HUDEP-2 (cell line): ENCODE results near the gene PRDX6.
"Not testable (repeated sequence)": the region's sequence is repeated elsewhere in the genome, so short reads cannot be mapped to it uniquely, and the experiment has no call there.

Source experiments
- DNase-seq, 76 experiments: peaks; one replicate each; lab custom pipeline; 2025; ENCODE audit not compliant: unreplicated experiment in 76 of 76; lab: John Stamatoyannopoulos, UW

PRDX6 gene

GRCh38 chr1:173464185-173464584 is 12.9 kb upstream of the PRDX6 start:
- DNase-seq = not testable (repeated sequence)

DNA sequence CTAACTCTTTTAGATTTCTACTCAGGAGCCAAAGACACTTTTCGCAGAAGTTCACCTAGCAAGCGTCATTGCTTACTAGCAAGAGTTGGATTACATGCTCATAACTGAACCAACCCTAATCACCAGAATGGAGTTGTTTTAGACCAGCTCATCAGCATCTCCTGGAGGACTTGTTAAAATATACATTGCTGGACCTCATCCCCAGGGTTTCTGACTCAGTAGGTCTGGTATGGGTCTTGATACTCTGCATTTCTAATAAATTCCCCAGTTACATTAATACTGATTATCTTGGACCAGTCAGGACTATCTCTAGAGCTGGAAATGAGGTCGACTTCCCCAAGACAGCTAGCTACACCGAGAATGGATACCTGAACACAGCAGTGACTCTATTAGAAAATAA is 9.7 kb upstream of the PRDX6 start:
- no peak for DNase-seq

DNA sequence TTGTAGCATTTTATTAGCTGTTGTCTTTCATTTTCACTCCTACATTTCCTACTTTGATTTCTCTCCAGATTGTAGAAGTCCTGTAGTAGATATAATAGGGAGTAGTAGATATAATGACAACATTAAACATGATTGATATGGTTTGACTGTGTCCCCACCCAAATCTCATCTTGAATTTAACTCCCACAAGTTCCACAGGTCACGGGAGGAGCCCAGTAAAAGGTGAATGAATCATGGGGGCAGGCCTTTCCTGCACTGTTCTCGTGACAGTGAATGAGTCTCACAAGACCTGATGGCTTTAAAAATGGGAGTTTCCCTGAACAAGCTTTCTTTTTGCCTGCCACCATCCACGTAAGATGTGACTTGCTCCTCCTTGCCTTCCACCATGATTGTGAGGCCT is 7.5 kb upstream of the PRDX6 start:
- DNase-seq = no peak

DNA sequence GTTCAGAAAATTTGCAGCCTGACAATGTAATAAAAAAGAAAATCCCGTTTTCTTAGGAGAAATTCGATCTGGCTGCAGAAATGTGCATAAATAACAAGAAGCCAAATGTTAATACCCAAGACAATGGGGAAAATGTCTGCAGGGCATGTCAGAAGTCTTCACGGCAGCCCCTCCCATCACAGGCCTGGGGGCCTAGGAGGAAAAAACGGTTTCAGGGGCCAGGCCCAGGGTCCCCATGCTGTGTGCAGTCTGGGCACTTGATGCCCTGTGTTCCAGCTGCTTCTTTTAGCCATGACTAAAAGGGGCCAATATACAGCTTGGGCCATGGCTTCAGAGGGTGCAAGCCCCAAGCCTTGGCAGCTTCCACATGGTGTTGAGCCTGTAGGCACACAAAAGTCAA is 6.5 kb upstream of the PRDX6 start:
- DNase-seq = no peak

DNA sequence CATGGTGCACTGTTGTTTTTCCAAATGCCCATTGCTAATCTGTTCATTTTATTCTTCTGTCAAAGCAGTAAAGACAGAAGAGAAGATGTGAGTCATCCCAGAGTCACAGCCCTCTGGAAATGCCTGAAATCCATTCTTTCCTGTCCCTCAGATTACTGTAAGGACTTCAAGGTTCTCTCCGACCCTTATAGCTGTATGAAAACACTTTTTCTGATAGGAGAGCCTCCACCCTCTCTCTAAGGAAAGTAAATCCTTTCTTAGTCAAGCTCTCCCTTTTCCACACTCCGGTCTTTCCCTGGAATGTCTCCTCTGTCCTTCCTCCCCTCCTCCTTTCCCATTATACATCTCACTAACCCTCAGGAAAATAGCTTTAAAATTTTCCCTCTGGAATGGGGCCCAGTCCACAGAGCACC is 3.5 kb upstream of the PRDX6 start:
- DNase-seq = no peak

GRCh38 chr1:173474097-173474779 is 2.9 kb upstream of the PRDX6 start:
- DNase-seq = no peak

- not testable (repeated sequence) for DNase-seq
Measured at GRCh38 chr1:173474780-173475421, 2.2 kb upstream of the PRDX6 start.

DNA sequence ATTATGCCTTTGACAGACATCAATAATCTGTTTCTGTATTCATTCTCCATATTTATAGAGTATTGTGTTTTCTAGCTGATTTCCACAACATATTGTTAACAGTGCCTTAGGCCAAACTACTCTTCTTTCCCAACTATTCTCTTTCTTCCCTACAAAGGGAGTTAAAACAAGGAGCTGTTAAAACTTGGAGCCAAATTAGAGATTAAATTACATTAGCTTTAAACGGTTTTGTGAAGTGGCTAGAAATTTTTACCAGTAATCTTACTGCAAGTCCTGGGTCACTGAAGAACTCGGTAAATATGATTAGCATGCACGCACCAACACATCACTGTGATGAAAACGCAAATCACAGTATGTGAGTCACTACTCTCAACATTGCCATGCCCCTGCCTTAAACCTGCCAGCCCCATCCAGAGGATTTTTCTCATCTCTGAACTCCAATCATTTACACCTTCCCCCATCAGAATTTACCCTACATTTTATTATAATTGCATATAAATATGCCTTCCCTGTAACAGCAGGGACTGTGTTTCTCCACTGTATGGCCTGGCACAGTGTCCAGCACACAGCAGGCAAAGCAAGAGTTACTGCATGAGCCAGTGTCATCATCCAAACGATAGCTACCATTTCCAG is 1.5 kb upstream of the PRDX6 start:
- no peak for DNase-seq

DNA sequence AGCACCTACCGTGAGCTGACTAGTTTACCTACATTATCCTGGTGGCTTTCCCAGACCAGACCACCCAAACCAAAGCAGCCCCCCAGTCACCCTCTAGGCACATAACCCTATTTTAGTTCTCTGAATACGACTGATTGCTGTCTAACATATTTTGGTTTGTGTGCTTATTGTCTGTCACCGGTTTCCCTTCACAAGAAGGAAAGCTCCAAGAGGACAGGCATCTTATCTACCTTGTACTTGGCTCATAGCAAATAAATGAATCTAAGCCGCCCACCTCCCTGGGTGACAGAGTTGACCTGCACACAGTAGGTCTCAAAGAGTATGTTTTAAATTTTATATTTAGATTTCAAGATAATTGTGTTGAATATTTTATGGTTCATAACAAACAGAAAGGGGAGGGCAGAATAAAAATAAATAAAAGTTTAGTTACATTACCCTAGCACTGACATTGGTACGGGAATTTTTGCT is 904 bp upstream of the PRDX6 start:
- no peak for DNase-seq

DNA sequence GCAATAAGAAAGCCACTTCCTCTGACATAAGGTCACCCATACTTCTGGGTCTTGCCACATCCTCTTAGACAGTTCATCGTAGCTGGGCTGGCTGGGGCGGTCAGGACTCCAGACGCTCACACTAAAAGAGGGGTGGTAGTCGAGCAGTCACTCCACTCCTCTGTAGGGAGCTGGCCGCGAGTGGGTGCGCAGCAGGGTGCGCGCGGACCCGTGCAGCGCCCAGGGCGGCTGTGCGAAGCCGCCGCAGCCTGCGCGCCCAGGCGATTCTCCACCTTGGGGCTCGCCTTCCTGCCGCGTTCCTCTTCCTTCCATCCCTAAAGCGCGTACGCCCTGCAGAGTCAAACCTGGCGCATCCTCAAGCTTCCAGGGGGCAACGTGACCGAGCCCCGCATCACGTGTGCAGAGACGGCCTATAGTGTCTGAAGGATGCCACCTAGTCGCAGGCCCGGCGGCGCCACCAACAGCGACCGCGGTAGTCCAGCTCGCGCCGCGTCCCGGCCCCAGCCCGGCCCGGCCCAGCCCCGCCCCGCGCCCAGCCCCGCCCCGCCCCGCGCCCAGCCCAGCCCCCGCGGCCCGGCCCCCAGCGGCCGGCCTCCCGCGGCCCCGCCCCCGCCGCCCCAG is 360 bp upstream of the PRDX6 start:
- DNase-seq = peak in 74 of 76 experiments; percentile 50 to 97 (median 84)

- DNase-seq = peak in 15 of 76 experiments; percentile 3 to 34 (median 12)
Measured at GRCh38 chr1:173478094-173478674, 1.0 kb downstream of the PRDX6 start.

DNA sequence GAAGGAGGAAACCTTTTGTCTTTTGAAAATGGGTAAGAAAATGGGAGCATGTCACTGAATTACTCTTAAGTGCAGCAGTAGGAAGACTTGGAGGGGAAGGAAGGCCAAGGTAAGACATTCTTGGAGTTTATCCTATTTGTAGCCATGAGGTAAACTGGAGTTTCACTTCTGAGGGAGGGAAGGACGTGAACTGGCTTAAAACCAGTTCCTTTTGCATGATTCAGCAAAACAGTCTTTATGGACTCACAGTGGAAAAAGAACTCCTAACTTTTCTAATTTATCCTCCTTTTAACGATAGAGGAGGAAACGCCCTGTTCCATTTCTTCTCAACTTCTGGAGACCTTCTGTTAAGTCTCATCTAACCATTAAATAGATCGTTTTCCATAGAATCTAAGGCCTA is 2.5 kb downstream of the PRDX6 start:
- DNase-seq = no peak

- DNase-seq = no peak
Measured at GRCh38 chr1:173481195-173481772, 4.1 kb downstream of the PRDX6 start.

GRCh38 chr1:173482683-173483082 is 5.5 kb downstream of the PRDX6 start:
- DNase-seq = no peak

DNA sequence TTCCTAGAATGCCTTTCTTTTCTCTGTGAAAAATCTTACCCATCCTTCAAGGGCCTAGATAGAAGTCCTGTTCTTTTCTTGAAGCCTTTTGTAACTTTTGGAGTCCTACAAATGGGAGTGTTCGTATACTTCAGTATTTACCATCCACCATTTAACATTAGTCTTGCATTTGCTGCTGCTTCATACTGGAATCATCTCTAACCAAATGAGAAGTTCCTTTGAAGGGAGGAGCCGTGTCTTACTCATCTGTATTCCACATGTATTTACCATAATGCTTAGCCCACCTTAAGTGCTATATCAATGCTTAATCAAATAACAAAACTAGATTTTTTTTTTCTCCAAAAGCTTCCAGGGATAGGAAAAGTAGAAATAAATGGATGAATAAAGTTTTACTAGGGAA is 7.1 kb downstream of the PRDX6 start:
- no peak for DNase-seq

DNA sequence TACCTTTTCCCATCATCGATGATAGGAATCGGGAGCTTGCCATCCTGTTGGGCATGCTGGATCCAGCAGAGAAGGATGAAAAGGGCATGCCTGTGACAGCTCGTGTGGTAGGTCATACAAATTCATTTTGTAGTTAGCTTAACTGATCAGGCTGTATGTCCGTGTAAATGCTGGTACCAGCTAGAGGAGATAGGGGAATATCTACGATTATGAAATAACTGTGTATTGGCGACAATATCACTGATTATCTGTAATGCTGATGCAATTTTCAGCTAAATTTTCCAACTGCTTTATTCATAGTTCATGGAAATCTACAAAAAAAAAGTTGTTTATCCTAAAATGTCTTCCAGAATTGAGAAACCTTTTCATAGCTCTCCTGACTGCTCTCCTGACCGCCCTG is 8.3 kb downstream of the PRDX6 start:
- no peak for DNase-seq

GRCh38 chr1:173488001-173488400 is 10.9 kb downstream of the PRDX6 start:
- DNase-seq = no peak

- peak in 5 of 76 experiments; percentile 7 to 30 (median 11) for DNase-seq
Measured at GRCh38 chr1:173489149-173489600, 12.0 kb downstream of the PRDX6 start.

DNA sequence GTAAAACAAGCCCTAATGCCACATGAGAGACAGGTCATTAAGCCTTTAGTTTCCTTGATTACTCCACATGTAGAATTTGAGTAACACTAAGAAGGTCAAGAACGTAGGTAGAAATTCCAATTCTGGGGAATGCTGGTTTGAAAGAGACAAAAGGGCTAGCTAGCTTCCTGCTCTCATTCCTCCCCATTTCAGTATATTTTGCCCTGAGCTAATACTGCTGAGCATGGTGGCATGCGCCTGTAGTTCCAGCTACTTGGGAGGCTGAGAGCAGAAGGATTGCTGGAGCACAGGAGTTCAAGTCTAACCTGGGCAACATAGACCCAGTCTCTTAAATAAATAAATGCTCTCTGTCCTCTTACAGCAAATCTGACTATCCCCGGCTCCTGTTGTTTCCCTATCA is 12.8 kb downstream of the PRDX6 start:
- DNase-seq = no peak

- no peak for DNase-seq
Measured at GRCh38 chr1:173491508-173491907, 14.4 kb downstream of the PRDX6 start.

DNA sequence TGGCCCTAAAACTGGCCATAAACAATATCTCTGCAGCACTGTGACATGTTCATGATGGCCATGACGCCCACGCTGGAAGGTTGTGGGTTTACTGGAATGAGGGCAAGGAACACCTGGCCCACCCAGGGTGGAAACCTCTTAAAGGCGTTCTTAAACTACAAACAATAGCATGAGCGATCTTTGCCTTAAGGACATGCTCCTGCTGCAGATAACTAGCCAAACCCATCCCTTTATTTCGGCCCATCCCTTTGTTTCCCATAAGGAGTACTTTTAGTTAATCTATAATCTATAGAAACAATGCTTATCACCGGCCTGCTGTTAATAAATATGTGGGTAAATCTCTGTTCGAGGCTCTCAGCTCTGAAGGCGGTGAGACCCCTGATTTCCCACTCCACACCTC is 16.0 kb downstream of the PRDX6 start:
- DNase-seq = not testable (repeated sequence)
